HepG2 (cell line): ENCODE measurements around the gene ERRFI1. TPM values are rescaled to one million over a fixed set of nuclear protein-coding genes. Genes with fewer than 3 reads are reported as not detected.

Source experiments
- CEBPB ChIP-seq: IDR thresholded peaks from 2 replicates; pipeline ENCODE4 v1.6.1; 2011; ENCODE audit warnings: low read depth, low read length, improper control_type of control experiment, borderline replicate concordance
- DPF2 ChIP-seq: sonication (generic); formaldehyde crosslinking; IDR thresholded peaks from 2 replicates; pipeline ENCODE4 v1.4.0; 2020; ENCODE audit warnings: mild to moderate bottlenecking, low read depth, missing genetic modification reagents, borderline replicate concordance
- ETV5 ChIP-seq: IDR thresholded peaks from 2 replicates; pipeline ENCODE4 v1.6.1; 2018; ENCODE audit warnings: missing biosample characterization, missing genetic modification reagents, inconsistent platforms, borderline replicate concordance
- FOSL2 ChIP-seq: sonication (generic); formaldehyde crosslinking; IDR thresholded peaks from 2 replicates; pipeline ENCODE4 v1.4.0; 2020; ENCODE audit warnings: missing genetic modification reagents
- IKZF1 ChIP-seq: fragments of 450-650 bp; IDR thresholded peaks from 2 replicates; pipeline ENCODE4 v1.7.1; 2016
- POLR2A ChIP-seq, 2 experiments: IDR thresholded peaks; 2 replicates each; pipeline ENCODE4 v1.6.1; 2011; ENCODE audit warnings: low read depth in 2 of 2, low read length in 2 of 2, mild to moderate bottlenecking in 1 of 2, moderate library complexity in 1 of 2; ENCODE audit not compliant: insufficient read depth in 1 of 2
- POLR2AphosphoS5 ChIP-seq: IDR thresholded peaks from 2 replicates; pipeline ENCODE4 v1.6.1; 2012; ENCODE audit warnings: low read depth, low read length
- POLR2G ChIP-seq: fragments of 200-400 bp; formaldehyde crosslinking; IDR thresholded peaks from 2 replicates; pipeline ENCODE4 v1.6.1; 2018; ENCODE audit warnings: mild to moderate bottlenecking, low read depth, low read length, moderate library complexity
- PTBP1 ChIP-seq: fragments of 200-400 bp; formaldehyde crosslinking; IDR thresholded peaks from 2 replicates; pipeline ENCODE4 v1.6.1; 2018; ENCODE audit warnings: low read length, low read depth; ENCODE audit not compliant: poor library complexity, severe bottlenecking
- REXO4 ChIP-seq: sonication (generic); formaldehyde crosslinking; IDR thresholded peaks from 2 replicates; pipeline ENCODE4 v1.8.0; 2022; ENCODE audit warnings: missing genetic modification reagents, mild to moderate bottlenecking, borderline replicate concordance
- TOE1 ChIP-seq: sonication (generic); formaldehyde crosslinking; IDR thresholded peaks from 2 replicates; pipeline ENCODE4 v1.4.0; 2020; ENCODE audit warnings: mild to moderate bottlenecking, missing genetic modification reagents
- ZBTB4 ChIP-seq: sonication (generic); formaldehyde crosslinking; IDR thresholded peaks from 2 replicates; pipeline ENCODE4 v1.4.0; 2020; ENCODE audit warnings: missing genetic modification reagents, mild to moderate bottlenecking, borderline replicate concordance
- ZKSCAN1 ChIP-seq: fragments of 150-350 bp; IDR thresholded peaks from 2 replicates; pipeline ENCODE4 v1.6.1; 2014; ENCODE audit warnings: low read length
- ZNF543 ChIP-seq: sonication (generic); formaldehyde crosslinking; IDR thresholded peaks from 2 replicates; pipeline ENCODE4 v1.4.0; 2020; ENCODE audit warnings: mild to moderate bottlenecking, missing genetic modification reagents
- ZSCAN29 ChIP-seq: sonication (generic); formaldehyde crosslinking; conservative IDR thresholded peaks from 2 replicates; pipeline ENCODE4 v1.4.0; 2020; ENCODE audit warnings: mild to moderate bottlenecking, missing genetic modification reagents
- ZSCAN9 ChIP-seq: IDR thresholded peaks from 2 replicates; pipeline ENCODE4 v1.6.1; 2016; ENCODE audit warnings: borderline replicate concordance
- polyA plus RNA-seq, 8 experiments: library from polyadenylated mRNA; depleted of rRNA in 3 of 8; stranded (reverse) in 7 of 8; unstranded in 1 of 8; fragments of >200 nt; fragmentation: Illumina TruSeq in 4 of 8; extraction: Trizol in 4 of 8; gene quantifications; 2 replicates each; pipeline versions ENCODE4 v1.2.1 to v1.2.3, GENCODE V29; 2011 to 2016; ENCODE audit warnings: low read depth in 4 of 8, missing spikeins in 1 of 8, mixed read lengths in 1 of 8; ENCODE audit not compliant: insufficient read depth in 1 of 8
- total RNA-seq, 5 experiments: library from RNA; depleted of rRNA; stranded (reverse); fragments of >200 nt; fragmentation: Illumina TruSeq; extraction: Trizol; gene quantifications; 2 replicates each; pipeline ENCODE4 v1.2.3, GENCODE V29; 2016; ENCODE audit warnings: low read depth in 1 of 5
- TF ChIP-seq, protein P1 (sequence below): sonication (generic); formaldehyde crosslinking; IDR thresholded peaks from 2 replicates; pipeline ENCODE4 v1.8.0; 2022; ENCODE audit warnings: low read depth, missing genetic modification reagents
- TF ChIP-seq, protein P2 (sequence below): sonication (generic); formaldehyde crosslinking; IDR thresholded peaks from 2 replicates; pipeline ENCODE4 v1.8.0; 2022; ENCODE audit warnings: mild to moderate bottlenecking, missing genetic modification reagents, moderate library complexity
- TF ChIP-seq, protein P3 (sequence below): sonication (generic); formaldehyde crosslinking; IDR thresholded peaks from 2 replicates; pipeline ENCODE4 v1.5.1; 2020; ENCODE audit warnings: missing genetic modification reagents, mild to moderate bottlenecking, borderline replicate concordance
- TF ChIP-seq, protein P4 (sequence below): sonication (generic); formaldehyde crosslinking; IDR thresholded peaks from 2 replicates; pipeline ENCODE4 v1.5.1; 2020; ENCODE audit warnings: mild to moderate bottlenecking, missing genetic modification reagents, moderate library complexity

The ERRFI1 gene
- total and polyA plus RNA-seq, 2 of the 13 experiments (the other 11 are each of a cell fraction or from before 2014, with no cell fraction given) = 84.4 to 753 TPM

DNA sequence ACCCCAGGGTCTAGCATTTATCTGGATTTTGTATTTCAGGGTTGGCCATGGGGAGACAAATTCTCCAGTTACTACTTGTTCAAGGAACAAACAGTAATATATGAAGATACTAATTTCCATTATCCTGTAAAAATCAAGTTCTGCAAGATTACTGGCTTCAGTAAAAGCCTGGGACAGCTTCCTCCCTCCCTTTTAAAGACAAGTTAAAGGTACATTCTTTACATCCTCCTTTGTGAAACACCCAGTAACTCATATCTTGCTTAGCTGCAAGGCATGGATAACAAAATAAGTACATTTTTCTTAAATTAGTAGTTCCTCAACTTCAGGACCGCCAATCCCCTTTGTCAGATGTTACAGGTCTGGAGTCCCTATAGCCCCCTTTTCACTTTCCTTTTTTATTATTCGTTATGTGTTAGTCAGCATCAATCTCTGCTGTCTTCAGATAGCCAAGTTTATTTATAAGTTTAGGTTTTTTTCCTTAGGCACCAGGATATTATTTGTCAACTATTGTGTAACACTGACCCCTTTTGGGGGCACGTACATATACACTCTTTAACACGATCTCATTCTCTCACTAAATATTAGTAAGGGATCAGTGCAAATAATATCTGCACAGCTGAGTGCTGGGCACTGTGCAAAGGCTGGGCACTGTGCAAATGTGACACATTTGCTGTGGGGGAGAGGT is 9.8 kb downstream of the ERRFI1 start (continued):
- TF ChIP-seq ZBTB4 (no peak), DPF2 (CRISPR knock-in tag) (no peak), ZSCAN29 (CRISPR knock-in tag) (no peak), IKZF1 (no peak), PTBP1 (no peak), ETV5 (no peak), ZNF543 (CRISPR knock-in tag) (no peak), CEBPB (peak; percentile 58), REXO4 (CRISPR knock-in tag) (no peak), ZSCAN9 (CRISPR knock-in tag) (no peak), TOE1 (CRISPR knock-in tag) (no peak), POLR2AphosphoS5 (peak; percentile 30; the same call in 1 of the 2 replicates), POLR2G (peak; percentile 56; the same call in 1 of the 2 replicates), ZKSCAN1 (no peak), POLR2A (IDR thresholded peaks at IDR 0.05; ENCODE audit: insufficient read depth in 1 of 2, low read depth in 2 of 2, low read length in 2 of 2) (no peak), FOSL2 (CRISPR knock-in tag) (no peak)
- TF ChIP-seq, protein P1, sequence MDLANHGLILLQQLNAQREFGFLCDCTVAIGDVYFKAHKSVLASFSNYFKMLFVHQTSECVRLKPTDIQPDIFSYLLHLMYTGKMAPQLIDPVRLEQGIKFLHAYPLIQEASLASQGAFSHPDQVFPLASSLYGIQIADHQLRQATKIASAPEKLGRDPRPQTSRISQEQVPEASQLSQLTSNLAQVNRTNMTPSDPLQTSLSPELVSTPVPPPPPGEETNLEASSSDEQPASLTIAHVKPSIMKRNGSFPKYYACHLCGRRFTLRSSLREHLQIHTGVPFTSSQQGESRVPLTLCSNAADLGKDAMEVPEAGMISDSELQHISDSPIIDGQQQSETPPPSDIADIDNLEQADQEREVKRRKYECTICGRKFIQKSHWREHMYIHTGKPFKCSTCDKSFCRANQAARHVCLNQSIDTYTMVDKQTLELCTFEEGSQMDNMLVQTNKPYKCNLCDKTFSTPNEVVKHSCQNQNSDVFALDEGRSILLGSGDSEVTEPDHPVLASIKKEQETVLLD (CRISPR knock-in tag) = no peak
- TF ChIP-seq, protein P2, sequence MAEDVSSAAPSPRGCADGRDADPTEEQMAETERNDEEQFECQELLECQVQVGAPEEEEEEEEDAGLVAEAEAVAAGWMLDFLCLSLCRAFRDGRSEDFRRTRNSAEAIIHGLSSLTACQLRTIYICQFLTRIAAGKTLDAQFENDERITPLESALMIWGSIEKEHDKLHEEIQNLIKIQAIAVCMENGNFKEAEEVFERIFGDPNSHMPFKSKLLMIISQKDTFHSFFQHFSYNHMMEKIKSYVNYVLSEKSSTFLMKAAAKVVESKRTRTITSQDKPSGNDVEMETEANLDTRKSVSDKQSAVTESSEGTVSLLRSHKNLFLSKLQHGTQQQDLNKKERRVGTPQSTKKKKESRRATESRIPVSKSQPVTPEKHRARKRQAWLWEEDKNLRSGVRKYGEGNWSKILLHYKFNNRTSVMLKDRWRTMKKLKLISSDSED (CRISPR knock-in tag) = no peak
- TF ChIP-seq, protein P3, sequence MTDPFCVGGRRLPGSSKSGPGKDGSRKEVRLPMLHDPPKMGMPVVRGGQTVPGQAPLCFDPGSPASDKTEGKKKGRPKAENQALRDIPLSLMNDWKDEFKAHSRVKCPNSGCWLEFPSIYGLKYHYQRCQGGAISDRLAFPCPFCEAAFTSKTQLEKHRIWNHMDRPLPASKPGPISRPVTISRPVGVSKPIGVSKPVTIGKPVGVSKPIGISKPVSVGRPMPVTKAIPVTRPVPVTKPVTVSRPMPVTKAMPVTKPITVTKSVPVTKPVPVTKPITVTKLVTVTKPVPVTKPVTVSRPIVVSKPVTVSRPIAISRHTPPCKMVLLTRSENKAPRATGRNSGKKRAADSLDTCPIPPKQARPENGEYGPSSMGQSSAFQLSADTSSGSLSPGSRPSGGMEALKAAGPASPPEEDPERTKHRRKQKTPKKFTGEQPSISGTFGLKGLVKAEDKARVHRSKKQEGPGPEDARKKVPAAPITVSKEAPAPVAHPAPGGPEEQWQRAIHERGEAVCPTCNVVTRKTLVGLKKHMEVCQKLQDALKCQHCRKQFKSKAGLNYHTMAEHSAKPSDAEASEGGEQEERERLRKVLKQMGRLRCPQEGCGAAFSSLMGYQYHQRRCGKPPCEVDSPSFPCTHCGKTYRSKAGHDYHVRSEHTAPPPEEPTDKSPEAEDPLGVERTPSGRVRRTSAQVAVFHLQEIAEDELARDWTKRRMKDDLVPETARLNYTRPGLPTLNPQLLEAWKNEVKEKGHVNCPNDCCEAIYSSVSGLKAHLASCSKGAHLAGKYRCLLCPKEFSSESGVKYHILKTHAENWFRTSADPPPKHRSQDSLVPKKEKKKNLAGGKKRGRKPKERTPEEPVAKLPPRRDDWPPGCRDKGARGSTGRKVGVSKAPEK = no peak
- TF ChIP-seq, protein P4, sequence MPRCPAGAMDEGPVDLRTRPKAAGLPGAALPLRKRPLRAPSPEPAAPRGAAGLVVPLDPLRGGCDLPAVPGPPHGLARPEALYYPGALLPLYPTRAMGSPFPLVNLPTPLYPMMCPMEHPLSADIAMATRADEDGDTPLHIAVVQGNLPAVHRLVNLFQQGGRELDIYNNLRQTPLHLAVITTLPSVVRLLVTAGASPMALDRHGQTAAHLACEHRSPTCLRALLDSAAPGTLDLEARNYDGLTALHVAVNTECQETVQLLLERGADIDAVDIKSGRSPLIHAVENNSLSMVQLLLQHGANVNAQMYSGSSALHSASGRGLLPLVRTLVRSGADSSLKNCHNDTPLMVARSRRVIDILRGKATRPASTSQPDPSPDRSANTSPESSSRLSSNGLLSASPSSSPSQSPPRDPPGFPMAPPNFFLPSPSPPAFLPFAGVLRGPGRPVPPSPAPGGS (CRISPR knock-in tag) = no peak
